Lung (tissue), 12 donors: Measurements from ENCODE around the gene FAM177A1. TPM values are rescaled to one million over a fixed set of nuclear protein-coding genes. Genes with fewer than 3 reads are reported as not detected.

Experiments
- ATAC-seq: fragments of 200-7000 bp; cut with Tn5 transposase; one replicate; pipeline ENCODE4 v1.9.1; 2020; ENCODE audit warnings: moderate number of reproducible peaks; ENCODE audit not compliant: insufficient read depth, low FRiP score
- DNase-seq, 3 donors: peaks; one replicate each; pipeline ENCODE4 v3.0.0-alpha.2; 2013 to 2017
- H3K27ac ChIP-seq, 2 donors: one replicate each; pipeline ENCODE4 v1.5.1; 2013; ENCODE audit warnings: mild to moderate bottlenecking in 2 of 2, moderate library complexity in 2 of 2, control low read depth in 1 of 2, inconsistent platforms in 1 of 2, low read depth in 1 of 2, low read length in 1 of 2
- H3K27me3 ChIP-seq, 3 donors: one replicate each; pipeline ENCODE4 v1.5.1; 2013; ENCODE audit warnings: low read length in 2 of 3; ENCODE audit not compliant: control insufficient read depth in 3 of 3, insufficient read depth in 3 of 3
- H3K36me3 ChIP-seq, 4 donors: one replicate each; pipeline ENCODE4 v1.5.1; 2013; ENCODE audit warnings: low read length in 4 of 4, mild to moderate bottlenecking in 1 of 4, moderate library complexity in 1 of 4; ENCODE audit not compliant: control insufficient read depth in 4 of 4, insufficient read depth in 4 of 4
- H3K4me1 ChIP-seq, 5 donors: one replicate each; pipeline ENCODE4 v1.5.1; 2013; ENCODE audit warnings: low read length in 5 of 5, mild to moderate bottlenecking in 2 of 5, moderate library complexity in 1 of 5; ENCODE audit not compliant: control insufficient read depth in 5 of 5, insufficient read depth in 5 of 5
- H3K4me3 ChIP-seq: one replicate; pipeline ENCODE4 v1.5.1; 2013; ENCODE audit warnings: mild to moderate bottlenecking, control low read depth, moderate library complexity
- H3K9ac ChIP-seq, 2 donors: one replicate each; pipeline ENCODE4 v1.5.1; 2013; ENCODE audit warnings: low read length in 2 of 2, control low read depth in 1 of 2; ENCODE audit not compliant: insufficient read depth in 1 of 2
- H3K9me3 ChIP-seq, 4 donors: one replicate each; pipeline ENCODE4 v1.5.1; 2013; ENCODE audit warnings: low read length in 3 of 4, mild to moderate bottlenecking in 1 of 4, moderate library complexity in 1 of 4; ENCODE audit not compliant: control insufficient read depth in 4 of 4, insufficient read depth in 3 of 4
- WGBS, 2 donors: extraction: QIAGEN DNeasy Blood & Tissue Kit; methylation state at CpG; one replicate each; pipeline ENCODE4 v1.1.7; 2013; 5-methylcytosine and 5-hydroxymethylcytosine counted together
- polyA plus RNA-seq, 2 donors: library from polyadenylated mRNA; stranded (reverse); fragments of 200-250 nt; gene quantifications; one replicate each; pipeline ENCODE4 v1.2.1, GENCODE V29; 2013
- total RNA-seq, 2 donors: library from RNA; depleted of rRNA in 1 of 2; stranded (reverse); fragments of >200 nt in 1 of 2; gene quantifications; one replicate each; pipeline ENCODE4 v1.2.1, GENCODE V29; 2014 to 2021
- TF ChIP-seq, protein P1 (sequence below): IDR thresholded peaks from 2 replicates; pipeline ENCODE4 v1.5.1; 2012; ENCODE audit warnings: mild to moderate bottlenecking; ENCODE audit errors: control extremely low read depth, extremely low read depth
- donor health status: control.
- donor health status: control.
- donor health status: Bipolar disorder and iron deficiency.
- donor health status: healthy.
- donor health status: DM: yes; HTN: yes; CAD: no.

FAM177A1 gene
- total and polyA plus RNA-seq, 4 donors = 62.3 to 153 (median 81.0) TPM

DNA sequence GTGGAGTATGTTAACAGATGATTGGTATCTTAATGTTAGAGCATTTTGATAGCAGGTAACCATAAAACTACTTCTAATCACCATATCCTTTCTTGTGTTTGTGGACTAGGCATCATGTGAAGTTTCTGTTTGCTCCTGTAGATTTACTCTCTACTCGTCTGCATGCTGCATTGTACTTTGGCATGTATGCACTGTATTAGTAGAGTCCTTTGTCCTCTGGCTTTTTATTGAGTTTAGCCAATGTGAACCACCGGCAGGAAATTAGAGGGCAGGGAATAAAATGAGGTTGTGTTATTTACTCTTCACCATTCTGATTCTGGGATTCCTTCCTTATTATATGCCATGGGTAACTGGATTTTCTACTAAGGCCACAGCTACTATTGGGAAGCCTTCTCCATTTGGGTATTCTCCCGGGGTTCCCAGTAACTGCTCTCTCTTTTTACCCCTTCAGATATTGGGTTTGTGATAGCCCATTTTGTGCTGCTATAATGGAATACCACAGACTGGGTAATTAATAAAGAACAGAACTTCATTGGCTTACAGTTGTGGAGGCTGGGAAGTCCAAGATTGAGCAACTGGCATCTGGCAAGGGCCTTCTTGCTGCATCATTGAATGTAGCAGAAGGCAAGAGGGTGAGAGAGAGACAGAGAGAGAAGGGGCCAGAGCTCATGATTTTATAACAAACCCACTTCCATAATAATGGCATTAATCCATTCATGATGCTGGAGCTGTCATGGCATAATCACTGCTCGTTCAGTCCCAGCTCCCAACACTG is 22.4 kb downstream of the FAM177A1 start:
- Histone ChIP-seq H3K9me3 (peaks cover 0 to 3% (median 0%) of the 10 kb centered on the region in 4 donors), H3K4me3 (no peak overlapping the region), H3K27me3 (no peaks in the 10 kb centered on the region), H3K27ac (no peak overlapping the region), H3K36me3 (peaks cover 5 to 25% (median 9%) of the 10 kb centered on the region in 4 donors), H3K4me1 (no peaks in the 10 kb centered on the region), H3K9ac (no peak overlapping the region)
- DNase-seq = no peak
- ATAC-seq = no peak
- 93 to 94% methylated on average over 4 of the region's 4 CpGs for WGBS, 2 donors
- TF ChIP-seq, protein P1, sequence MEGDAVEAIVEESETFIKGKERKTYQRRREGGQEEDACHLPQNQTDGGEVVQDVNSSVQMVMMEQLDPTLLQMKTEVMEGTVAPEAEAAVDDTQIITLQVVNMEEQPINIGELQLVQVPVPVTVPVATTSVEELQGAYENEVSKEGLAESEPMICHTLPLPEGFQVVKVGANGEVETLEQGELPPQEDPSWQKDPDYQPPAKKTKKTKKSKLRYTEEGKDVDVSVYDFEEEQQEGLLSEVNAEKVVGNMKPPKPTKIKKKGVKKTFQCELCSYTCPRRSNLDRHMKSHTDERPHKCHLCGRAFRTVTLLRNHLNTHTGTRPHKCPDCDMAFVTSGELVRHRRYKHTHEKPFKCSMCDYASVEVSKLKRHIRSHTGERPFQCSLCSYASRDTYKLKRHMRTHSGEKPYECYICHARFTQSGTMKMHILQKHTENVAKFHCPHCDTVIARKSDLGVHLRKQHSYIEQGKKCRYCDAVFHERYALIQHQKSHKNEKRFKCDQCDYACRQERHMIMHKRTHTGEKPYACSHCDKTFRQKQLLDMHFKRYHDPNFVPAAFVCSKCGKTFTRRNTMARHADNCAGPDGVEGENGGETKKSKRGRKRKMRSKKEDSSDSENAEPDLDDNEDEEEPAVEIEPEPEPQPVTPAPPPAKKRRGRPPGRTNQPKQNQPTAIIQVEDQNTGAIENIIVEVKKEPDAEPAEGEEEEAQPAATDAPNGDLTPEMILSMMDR = no peak

DNA sequence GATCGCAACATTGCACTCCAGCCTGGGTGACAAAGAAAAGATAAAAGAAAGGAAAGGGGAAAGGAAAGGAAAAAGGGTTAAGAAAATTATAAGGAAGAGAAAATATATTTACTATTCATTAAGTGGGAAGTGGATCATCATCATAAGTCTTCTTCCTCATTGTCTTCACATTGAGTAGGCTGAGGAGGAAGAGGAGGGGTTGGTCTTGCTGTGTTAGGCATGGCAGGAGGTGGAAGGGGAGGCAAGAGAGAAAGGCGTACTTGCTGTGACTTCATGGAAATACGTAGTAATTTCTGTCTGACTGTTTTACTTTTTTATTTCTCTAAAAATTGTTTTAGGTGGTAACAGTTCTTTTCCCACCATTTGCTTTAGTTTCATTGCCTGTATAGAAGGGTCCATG is 26.2 kb downstream of the FAM177A1 start:
- WGBS, 2 donors = 93 to 95% methylated on average over 3 of the region's 3 CpGs
- H3K27ac ChIP-seq = no peak overlapping the region
- TF ChIP-seq, protein P1 = no peak
- H3K9ac ChIP-seq = no peak overlapping the region
- DNase-seq (no peak), ATAC-seq (no peak)
- no peaks in the 10 kb centered on the region for H3K4me1 ChIP-seq
- no peak overlapping the region for H3K4me3 ChIP-seq
- H3K36me3 ChIP-seq = peaks cover 6 to 29% (median 10%) of the 10 kb centered on the region in 4 donors
- no peaks in the 10 kb centered on the region for H3K27me3 ChIP-seq
- H3K9me3 ChIP-seq = peaks cover 0 to 3% (median 0%) of the 10 kb centered on the region in 4 donors

DNA sequence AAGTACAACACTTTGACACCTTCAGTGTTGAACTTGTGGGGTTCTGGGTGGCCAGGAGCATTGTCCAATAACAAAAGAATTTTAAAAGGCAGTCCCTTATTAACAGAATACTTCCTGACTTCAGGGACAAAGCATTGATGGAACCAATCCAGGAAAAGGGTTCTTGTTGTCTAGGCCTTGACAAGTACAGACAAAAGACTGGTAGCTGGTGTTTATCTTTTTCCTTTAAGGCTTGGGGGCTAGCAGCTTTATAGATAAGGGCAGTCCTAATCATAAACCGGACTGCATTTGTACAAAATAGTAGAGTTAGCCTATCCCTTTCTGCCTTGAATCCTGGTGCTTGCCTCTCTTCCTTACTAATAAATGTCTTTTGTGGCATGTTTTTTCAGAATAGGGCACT is 27.4 kb downstream of the FAM177A1 start:
- H3K4me3 ChIP-seq = no peak overlapping the region
- WGBS, 2 donors = 70 to 78% methylated on average over 1 of the region's 1 CpG
- H3K27me3 ChIP-seq = no peaks in the 10 kb centered on the region
- no peak for ATAC-seq
- peaks cover 0 to 3% (median 0%) of the 10 kb centered on the region in 4 donors for H3K9me3 ChIP-seq
- TF ChIP-seq, protein P1 = no peak
- no peak overlapping the region for H3K9ac ChIP-seq
- DNase-seq = no peak
- H3K36me3 ChIP-seq = peaks cover 4 to 26% (median 12%) of the 10 kb centered on the region in 4 donors
- no peaks in the 10 kb centered on the region for H3K4me1 ChIP-seq
- no peak overlapping the region for H3K27ac ChIP-seq
